ENCODE data around the gene SLC35B4. TPM values are rescaled to one million over a fixed set of nuclear protein-coding genes. Genes with fewer than 3 reads are reported as not detected.

Gene SLC35B4
- total RNA-seq, 1 donor: 24.2 TPM

DNA sequence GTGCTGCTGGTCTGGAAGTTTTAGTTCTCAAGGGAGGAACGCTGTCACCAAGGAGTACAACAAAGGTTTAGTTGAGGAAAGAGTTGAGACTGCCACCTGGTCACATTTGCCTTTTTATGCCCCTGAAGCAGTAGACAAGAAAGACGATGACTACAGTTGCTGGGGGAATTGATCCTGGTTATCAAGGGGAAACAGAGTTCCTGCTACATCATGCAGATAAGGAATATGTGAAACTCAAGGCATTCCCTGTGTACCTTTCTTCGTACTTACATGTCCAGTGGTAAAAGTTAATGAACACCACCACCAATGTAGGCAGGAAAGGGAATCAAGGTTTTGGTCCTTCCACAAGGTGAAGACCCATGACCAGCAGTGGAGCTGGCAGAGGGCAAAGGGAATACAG lies 31.8 kb downstream of the SLC35B4 start:
- no peak for DNase-seq (ENCODE audit: low read depth)
- TF ChIP-seq, protein P1, sequence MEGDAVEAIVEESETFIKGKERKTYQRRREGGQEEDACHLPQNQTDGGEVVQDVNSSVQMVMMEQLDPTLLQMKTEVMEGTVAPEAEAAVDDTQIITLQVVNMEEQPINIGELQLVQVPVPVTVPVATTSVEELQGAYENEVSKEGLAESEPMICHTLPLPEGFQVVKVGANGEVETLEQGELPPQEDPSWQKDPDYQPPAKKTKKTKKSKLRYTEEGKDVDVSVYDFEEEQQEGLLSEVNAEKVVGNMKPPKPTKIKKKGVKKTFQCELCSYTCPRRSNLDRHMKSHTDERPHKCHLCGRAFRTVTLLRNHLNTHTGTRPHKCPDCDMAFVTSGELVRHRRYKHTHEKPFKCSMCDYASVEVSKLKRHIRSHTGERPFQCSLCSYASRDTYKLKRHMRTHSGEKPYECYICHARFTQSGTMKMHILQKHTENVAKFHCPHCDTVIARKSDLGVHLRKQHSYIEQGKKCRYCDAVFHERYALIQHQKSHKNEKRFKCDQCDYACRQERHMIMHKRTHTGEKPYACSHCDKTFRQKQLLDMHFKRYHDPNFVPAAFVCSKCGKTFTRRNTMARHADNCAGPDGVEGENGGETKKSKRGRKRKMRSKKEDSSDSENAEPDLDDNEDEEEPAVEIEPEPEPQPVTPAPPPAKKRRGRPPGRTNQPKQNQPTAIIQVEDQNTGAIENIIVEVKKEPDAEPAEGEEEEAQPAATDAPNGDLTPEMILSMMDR (IDR thresholded peaks at IDR 0.05; ENCODE audit: insufficient read depth, low read depth, low read length): no peak
- H3K4me3 ChIP-seq (ENCODE audit: low read depth, low read length): no peak overlapping the region

DNA sequence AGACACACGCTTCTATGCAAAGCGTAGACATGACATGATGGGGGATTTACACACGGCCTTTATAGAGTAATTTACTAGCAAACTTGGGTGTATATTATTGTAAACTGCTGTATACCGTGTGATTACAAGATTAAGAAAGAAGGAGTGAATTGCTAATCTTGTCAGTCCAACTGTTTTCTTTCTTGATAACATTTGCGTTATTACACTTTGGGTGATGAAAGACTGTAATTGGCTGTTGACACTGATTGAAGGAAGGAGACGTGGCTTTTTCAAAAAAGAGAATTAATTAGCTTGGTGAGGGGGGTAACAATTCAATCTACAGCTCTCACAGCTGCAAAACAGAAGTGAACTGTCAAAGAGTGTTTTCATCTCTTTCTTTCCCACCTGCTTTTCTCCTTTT lies 32.7 kb downstream of the SLC35B4 start:
- H3K4me3 ChIP-seq (ENCODE audit: low read depth, low read length): no peak overlapping the region
- DNase-seq (ENCODE audit: low read depth): no peak
- TF ChIP-seq, protein P1 (IDR thresholded peaks at IDR 0.05; ENCODE audit: insufficient read depth, low read depth, low read length): no peak

DNA sequence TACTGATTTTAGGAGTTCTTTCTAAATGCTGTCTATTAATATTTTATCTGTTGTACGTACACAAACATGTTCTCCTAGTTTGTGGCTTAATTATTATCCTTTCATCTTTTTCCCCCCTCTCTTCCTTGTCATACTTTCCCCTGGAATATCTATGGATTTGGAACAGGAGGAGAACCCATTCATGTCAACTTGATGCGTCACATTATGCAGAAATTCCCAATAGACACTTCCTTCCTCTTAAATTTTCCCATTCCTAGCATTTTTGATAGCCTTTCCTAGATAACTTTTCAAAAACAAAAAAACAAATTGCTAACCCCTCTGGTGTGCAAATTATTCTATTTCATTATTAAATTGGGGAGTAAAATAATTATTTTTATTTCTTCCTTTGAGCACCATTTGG lies 36.2 kb downstream of the SLC35B4 start:
- DNase-seq (ENCODE audit: low read depth): no peak
- no peak overlapping the region for H3K4me3 ChIP-seq (ENCODE audit: low read depth, low read length)
- TF ChIP-seq, protein P1 (IDR thresholded peaks at IDR 0.05; ENCODE audit: insufficient read depth, low read depth, low read length): no peak

DNA sequence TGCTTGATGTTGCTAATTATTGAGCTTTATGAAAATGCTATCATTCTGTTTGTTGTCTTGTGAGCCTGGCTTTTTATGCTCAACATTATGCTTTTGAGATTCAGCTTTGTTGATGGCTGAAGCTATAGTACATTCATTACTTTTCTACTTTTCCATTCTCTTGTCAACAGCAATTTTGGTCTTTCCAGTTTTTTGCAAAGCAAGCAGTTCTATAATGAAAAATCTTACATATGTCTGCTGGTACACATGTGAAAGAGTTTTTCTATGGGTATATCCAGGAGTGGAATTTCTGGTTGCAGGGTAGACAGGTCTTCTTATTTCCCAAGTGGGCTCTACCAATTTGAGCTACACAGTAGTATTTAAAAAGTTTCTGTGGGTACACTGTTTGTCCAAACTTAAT lies 36.8 kb downstream of the SLC35B4 start:
- TF ChIP-seq, protein P1 (IDR thresholded peaks at IDR 0.05; ENCODE audit: insufficient read depth, low read depth, low read length): no peak
- no peak overlapping the region for H3K4me3 ChIP-seq (ENCODE audit: low read depth, low read length)
- no peak for DNase-seq (ENCODE audit: low read depth)

DNA sequence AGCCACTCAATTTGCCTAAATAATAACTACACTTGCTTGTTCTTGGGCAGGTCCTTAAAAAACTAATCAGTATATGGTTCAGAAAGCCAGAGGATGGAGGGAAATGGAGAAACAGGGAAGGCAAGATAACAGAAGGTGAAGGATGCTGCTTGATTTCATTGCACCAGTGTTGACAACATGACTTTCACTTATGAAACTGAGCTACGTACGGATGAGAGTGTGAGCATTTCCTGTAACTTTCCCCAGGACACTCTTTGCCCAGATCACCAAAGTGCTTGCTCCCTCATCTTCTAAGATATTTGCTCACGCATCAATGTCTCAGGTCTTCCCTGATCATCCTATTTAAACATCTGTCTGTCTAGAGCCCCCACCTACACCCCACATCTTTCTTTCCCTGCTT lies 37.4 kb downstream of the SLC35B4 start:
- TF ChIP-seq, protein P1 (IDR thresholded peaks at IDR 0.05; ENCODE audit: insufficient read depth, low read depth, low read length): no peak
- DNase-seq (ENCODE audit: low read depth): no peak
- H3K4me3 ChIP-seq (ENCODE audit: low read depth, low read length): no peak overlapping the region

DNA sequence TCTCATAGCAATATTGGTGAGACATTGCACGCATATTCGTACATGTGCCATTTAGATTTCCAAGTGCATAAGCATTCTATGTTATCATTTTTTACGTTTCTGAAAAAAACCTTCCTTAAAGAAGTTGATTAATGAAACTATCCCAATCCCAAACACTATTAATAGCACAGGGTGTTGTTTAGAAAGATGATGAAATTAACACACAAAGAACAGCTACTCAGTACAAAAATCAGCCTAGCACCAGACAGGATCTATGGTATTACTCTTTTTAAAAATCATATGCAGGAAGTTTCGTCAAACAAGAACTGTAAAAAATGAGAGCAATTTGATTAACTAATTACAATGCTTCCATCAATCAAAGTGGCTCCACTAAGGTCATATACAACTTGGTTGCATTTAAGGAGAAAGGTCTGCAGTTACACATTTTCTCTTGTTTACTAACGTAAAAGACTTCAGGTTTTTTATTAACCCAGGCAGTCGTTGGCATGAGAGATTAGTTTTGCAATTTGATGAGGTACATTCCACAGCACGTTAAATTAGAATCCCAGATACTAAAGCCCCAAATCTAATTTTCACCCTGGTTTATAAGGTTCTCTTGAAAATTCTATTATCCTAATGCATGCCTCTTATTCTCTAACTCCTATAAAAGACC lies 38.1 kb downstream of the SLC35B4 start:
- no peak for DNase-seq (ENCODE audit: low read depth)
- TF ChIP-seq, protein P1 (IDR thresholded peaks at IDR 0.05; ENCODE audit: insufficient read depth, low read depth, low read length): no peak
- H3K4me3 ChIP-seq (ENCODE audit: low read depth, low read length): no peak overlapping the region

DNA sequence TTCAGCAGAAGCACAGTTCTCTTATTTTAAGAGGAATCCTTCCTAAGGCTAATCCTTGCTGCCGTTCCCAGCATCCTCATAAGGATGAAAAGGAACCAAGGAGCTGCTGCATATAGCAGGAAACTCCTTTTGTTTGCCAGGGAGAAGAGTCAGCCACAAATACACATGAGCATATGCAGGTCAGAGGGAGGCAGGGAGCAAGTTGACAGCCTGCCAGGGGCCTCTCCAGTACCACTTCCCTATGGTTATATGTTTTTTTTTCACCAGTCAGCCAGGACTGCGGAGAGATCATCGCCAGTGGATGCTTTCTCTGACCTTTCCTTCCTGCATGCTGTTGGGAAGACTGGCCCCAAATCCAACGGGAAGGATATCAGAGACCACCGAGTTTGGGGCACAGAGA lies 39.8 kb downstream of the SLC35B4 start:
- no peak overlapping the region for H3K4me3 ChIP-seq (ENCODE audit: low read depth, low read length)
- TF ChIP-seq, protein P1 (IDR thresholded peaks at IDR 0.05; ENCODE audit: insufficient read depth, low read depth, low read length): no peak
- DNase-seq (ENCODE audit: low read depth): no peak
